ENCODE results near the gene PLAGL2. TPM values are rescaled to one million over a fixed set of nuclear protein-coding genes. Genes with fewer than 3 reads are reported as not detected.

Gene PLAGL2
- total RNA-seq, 1 donor from 2014 or later: 17.4 TPM

DNA sequence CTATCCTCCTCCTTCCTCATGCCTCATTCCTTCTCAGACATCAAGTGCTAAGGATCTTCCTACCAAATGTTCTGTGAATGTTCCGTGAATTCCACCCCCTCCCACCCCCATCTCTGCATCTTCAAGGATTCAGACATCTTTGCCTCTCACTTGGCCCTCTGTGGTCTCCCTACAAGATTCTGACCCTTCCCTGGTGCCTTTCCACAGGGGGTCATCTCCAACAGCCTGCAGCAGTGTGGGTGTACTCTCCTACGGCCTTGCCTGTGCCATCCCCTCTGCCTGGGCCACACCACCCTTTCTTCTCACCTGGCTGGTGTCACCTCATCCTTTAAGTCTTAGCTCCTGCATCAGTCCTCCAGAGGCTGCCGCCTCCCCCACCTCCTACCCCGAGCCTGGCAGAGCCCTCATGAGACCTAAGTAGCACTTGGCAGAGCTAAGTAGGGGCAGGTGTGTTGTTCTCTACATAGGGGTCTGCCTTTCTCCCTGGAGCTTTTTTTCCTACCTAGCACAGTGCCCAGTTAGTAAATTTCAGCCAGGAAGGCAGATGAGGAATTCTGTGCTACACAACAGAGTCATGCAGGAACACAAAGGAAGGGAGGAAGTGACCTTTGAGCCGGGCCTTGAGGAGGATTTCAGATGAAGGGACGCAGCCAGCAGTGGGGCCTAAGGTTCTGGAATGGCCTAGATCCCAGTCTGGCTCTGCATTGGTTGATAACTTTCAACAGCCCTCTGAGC is 55.0 kb downstream of the PLAGL2 start:
- no peak for DNase-seq (ENCODE audit: low spot score)

DNA sequence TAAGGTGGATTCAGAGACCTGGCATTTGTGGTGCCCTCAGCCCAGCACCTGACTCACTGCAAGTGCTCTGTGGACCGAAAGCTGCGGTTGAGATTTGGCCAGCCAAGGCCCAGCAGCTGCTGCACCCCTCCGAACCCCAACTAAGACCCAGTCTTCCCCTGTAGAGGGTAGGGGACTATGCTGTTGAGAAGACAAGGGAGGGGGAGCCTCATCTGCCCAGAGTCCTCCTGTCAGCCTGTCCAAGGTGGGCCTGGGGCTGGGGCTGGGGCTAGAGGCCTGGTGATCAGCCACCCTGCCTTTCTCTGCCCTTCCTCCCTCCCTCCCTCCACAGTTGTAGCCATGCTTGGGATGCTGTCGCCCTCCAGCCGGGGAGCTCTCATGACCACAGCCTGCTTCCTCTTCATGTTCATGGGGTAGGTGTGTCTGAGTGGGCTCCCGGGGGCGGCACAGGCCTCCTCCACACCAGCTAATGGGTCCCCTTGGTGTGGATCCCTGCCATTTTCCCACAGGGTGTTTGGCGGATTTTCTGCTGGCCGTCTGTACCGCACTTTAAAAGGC is 57.2 kb downstream of the PLAGL2 start:
- no peak for DNase-seq (ENCODE audit: low spot score)

DNA sequence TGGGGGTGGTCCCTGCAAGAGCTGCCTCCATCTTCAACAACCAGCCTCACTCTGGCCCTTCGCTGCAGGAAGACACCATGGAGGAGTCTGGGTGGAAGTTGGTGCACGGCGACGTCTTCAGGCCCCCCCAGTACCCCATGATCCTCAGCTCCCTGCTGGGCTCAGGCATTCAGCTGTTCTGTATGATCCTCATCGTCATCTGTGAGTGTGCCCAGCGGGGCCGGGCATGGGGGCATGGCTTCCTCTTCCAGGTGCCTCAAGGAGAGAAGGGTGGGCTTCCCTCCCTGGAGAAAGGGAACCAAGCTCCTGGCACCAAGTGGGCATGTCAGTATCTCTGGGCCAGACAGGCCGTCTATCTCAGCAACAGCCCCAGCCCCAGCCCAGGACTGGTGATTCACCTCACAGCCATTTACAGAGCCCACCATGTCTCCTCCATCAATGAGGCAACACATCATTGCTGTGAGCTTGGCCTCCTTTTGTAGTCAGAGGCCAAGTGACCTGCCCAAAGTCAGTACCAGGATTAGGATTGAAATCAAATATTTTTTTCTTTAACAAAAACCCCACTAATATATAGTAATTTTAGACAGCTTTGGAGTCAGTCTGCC is 57.9 kb downstream of the PLAGL2 start:
- DNase-seq (ENCODE audit: low spot score): no peak

DNA sequence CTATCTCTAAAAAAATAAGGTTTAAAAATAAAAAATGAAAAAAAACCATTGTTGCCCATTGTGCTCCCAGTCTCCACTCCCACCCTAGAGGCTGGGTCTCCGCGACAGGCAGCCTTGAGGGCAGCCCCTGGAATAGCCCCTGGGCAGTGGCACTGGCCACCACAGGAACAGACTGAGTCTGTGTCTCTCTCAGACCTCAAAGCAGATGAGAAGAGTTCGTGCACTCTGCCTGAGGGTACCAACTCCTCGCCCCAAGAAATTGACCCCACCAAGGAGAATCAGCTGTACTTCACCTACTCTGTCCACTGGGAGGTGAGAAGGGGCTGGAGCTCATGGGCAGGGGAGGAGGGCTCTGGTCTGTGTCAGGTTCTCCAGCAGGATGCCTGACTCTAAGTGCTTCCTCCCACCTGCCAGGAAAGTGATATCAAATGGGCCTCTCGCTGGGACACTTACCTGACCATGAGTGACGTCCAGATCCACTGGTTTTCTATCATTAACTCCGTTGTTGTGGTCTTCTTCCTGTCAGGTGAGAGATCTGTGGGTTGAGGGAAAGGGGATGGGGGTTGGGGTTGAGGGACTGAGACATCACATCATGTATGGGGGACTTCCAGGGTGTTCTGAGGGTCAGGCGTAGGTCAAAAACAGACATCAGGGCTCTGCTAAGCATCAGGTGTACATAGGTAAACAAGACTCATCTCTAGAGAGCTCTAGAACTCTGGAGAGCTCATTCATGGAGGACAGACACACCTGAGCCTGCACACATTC is 62.5 kb downstream of the PLAGL2 start:
- no peak for DNase-seq (ENCODE audit: low spot score)

DNA sequence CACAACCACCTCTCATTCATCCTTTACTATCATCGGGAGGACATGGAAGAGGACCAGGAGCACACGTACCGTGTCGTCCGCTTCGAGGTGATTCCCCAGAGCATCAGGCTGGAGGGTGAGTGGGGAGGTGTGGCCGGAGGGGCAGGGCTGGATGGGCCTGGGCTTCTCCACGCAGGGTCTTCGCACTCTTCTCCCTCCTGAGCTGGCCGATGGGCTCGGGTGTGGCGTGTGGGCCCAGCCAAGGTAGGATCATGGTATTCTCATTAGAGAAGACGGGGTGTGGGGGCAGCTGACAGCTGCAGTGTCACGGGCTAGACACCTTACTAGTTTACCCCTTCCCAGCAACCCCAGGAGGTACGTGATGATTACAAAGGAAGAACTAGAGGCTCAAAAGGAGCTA is 64.6 kb downstream of the PLAGL2 start:
- no peak for DNase-seq (ENCODE audit: low spot score)

Other genes starting within 250 kb of the PLAGL2 start
- 0.05 TPM for gene XKR7, start 239.6 kb downstream of the PLAGL2 start, total RNA-seq
- gene CCM2L, start 197.3 kb downstream of the PLAGL2 start, total RNA-seq: 8.2 TPM
- 6.1 TPM for gene HCK, start 155.5 kb downstream of the PLAGL2 start, total RNA-seq
- 69.4 TPM for gene TM9SF4, start 98.0 kb downstream of the PLAGL2 start, total RNA-seq
- 55.2 TPM for gene POFUT1, start 137 bp upstream of the PLAGL2 start, total RNA-seq
- gene KIF3B, start 69.9 kb upstream of the PLAGL2 start, total RNA-seq: 35.4 TPM
- 69.5 TPM for gene ASXL1, start 150.6 kb upstream of the PLAGL2 start, total RNA-seq

Data from ureter (tissue), 1 donor.